Osteocyte (in vitro differentiated cells): Measurements from ENCODE around the gene PPP1R12B. TPM values are rescaled to one million over a fixed set of nuclear protein-coding genes. Genes with fewer than 3 reads are reported as not detected.

Source experiments
- DNase-seq: peaks from one replicate; pipeline ENCODE4 v3.0.0; 2021; ENCODE audit warnings: mixed read lengths; ENCODE audit not compliant: unreplicated experiment; ENCODE audit errors: extremely low spot score
- H3K27ac Mint-ChIP-seq: one replicate; pipeline ENCODE4 v1.8.0; 2021; ENCODE audit warnings: mild to moderate bottlenecking, mixed read lengths; ENCODE audit not compliant: unreplicated experiment
- H3K27me3 Mint-ChIP-seq: one replicate; pipeline ENCODE4 v1.8.0; 2021; ENCODE audit warnings: mixed read lengths; ENCODE audit not compliant: unreplicated experiment
- H3K36me3 Mint-ChIP-seq: one replicate; pipeline ENCODE4 v1.8.0; 2021; ENCODE audit warnings: mixed read lengths; ENCODE audit not compliant: unreplicated experiment
- H3K4me1 Mint-ChIP-seq: one replicate; pipeline ENCODE4 v1.8.0; 2021; ENCODE audit warnings: mixed read lengths; ENCODE audit not compliant: unreplicated experiment
- H3K4me3 Mint-ChIP-seq: one replicate; pipeline ENCODE4 v1.8.0; 2021; ENCODE audit warnings: mild to moderate bottlenecking, moderate library complexity, mixed read lengths; ENCODE audit not compliant: unreplicated experiment
- H3K9me3 Mint-ChIP-seq: one replicate; pipeline ENCODE4 v1.8.0; 2021; ENCODE audit warnings: mixed read lengths; ENCODE audit not compliant: unreplicated experiment
- CTCF ChIP-seq: fragments of 200-600 bp; sonication (generic); IDR thresholded peaks from 2 replicates; pipeline ENCODE4 v1.5.0; 2021; ENCODE audit warnings: antibody characterized with exemption, mild to moderate bottlenecking, moderate library complexity
- total RNA-seq: library from RNA; stranded (reverse); gene quantifications from 2 replicates; pipeline ENCODE4 v1.2.1, GENCODE V29; 2021

The PPP1R12B gene
- total RNA-seq, 1 donor from 2014 or later = 14.6 TPM

- Mint-ChIP-seq H3K4me3 (no peak overlapping the region), H3K36me3 (no peaks in the 10 kb centered on the region), H3K27me3 (no peaks in the 10 kb centered on the region), H3K4me1 (peaks cover 38% of the 10 kb centered on the region), H3K9me3 (no peaks in the 10 kb centered on the region), H3K27ac (no peak overlapping the region)
- no peak for TF ChIP-seq CTCF
- DNase-seq = no peak
Measured at GRCh38 chr1:202591515-202591914, 243.0 kb downstream of the PPP1R12B start.

- H3K4me1 Mint-ChIP-seq = peaks cover 31% of the 10 kb centered on the region
Measured at GRCh38 chr1:202592146-202592545, 243.6 kb downstream of the PPP1R12B start.

GRCh38 chr1:202593845-202594244 lies 245.3 kb downstream of the PPP1R12B start:
- no peak for DNase-seq
- Mint-ChIP-seq H3K4me1 (peaks cover 18% of the 10 kb centered on the region), H3K27ac (no peak overlapping the region), H3K4me3 (no peak overlapping the region), H3K27me3 (no peaks in the 10 kb centered on the region), H3K36me3 (no peaks in the 10 kb centered on the region), H3K9me3 (no peaks in the 10 kb centered on the region)
- TF ChIP-seq CTCF = no peak

More at GRCh38 chr1:202592146-202592545, 243.6 kb downstream of the PPP1R12B start:
- no peaks in the 10 kb centered on the region for H3K36me3 Mint-ChIP-seq
- H3K4me3 Mint-ChIP-seq = no peak overlapping the region
- no peaks in the 10 kb centered on the region for H3K27me3 Mint-ChIP-seq
- no peak for TF ChIP-seq CTCF
- DNase-seq = no peak
- no peaks in the 10 kb centered on the region for H3K9me3 Mint-ChIP-seq
- no peak overlapping the region for H3K27ac Mint-ChIP-seq

GRCh38 chr1:202596638-202597037 lies 248.1 kb downstream of the PPP1R12B start:
- Mint-ChIP-seq H3K36me3 (no peaks in the 10 kb centered on the region), H3K4me3 (no peak overlapping the region), H3K27ac (no peak overlapping the region), H3K9me3 (no peaks in the 10 kb centered on the region), H3K27me3 (no peaks in the 10 kb centered on the region), H3K4me1 (peaks cover 4% of the 10 kb centered on the region)
- TF ChIP-seq CTCF = no peak
- DNase-seq = no peak

GRCh38 chr1:202597090-202597761 lies 248.7 kb downstream of the PPP1R12B start:
- Mint-ChIP-seq H3K4me3 (no peak overlapping the region), H3K36me3 (no peaks in the 10 kb centered on the region), H3K4me1 (peaks cover 4% of the 10 kb centered on the region), H3K27ac (no peak overlapping the region), H3K9me3 (no peaks in the 10 kb centered on the region), H3K27me3 (no peaks in the 10 kb centered on the region)
- TF ChIP-seq CTCF = no peak
- no peak for DNase-seq
